Osteoblast (primary cell): ENCODE data around the gene SLC39A2. TPM values are rescaled to one million over a fixed set of nuclear protein-coding genes. Genes with fewer than 3 reads are reported as not detected.

Source experiments
- DNase-seq: peaks from one replicate; pipeline ENCODE4 v3.0.0; 2011; ENCODE audit warnings: low spot score, mixed read lengths; ENCODE audit not compliant: insufficient read length; ENCODE audit errors: missing footprints
- H2AFZ ChIP-seq: 2 replicates; pipeline ENCODE4 v1.6.0; 2011; ENCODE audit warnings: mild to moderate bottlenecking, low read length
- H3K27ac ChIP-seq: 2 replicates; pipeline ENCODE4 v1.5.1; 2011; ENCODE audit warnings: mild to moderate bottlenecking, low read depth, low read length, moderate library complexity
- H3K27me3 ChIP-seq: 2 replicates; pipeline ENCODE4 v1.6.0; 2012; ENCODE audit warnings: mild to moderate bottlenecking, control low read depth, inconsistent platforms, low read length, moderate library complexity; ENCODE audit not compliant: insufficient read depth
- H3K36me3 ChIP-seq: 2 replicates; pipeline ENCODE4 v1.5.1; 2011; ENCODE audit warnings: mild to moderate bottlenecking, low read length, control low read depth, moderate library complexity; ENCODE audit not compliant: insufficient read depth
- H3K4me1 ChIP-seq: 2 replicates; pipeline ENCODE4 v1.5.1; 2011; ENCODE audit warnings: mild to moderate bottlenecking, low read length, control low read depth, moderate library complexity; ENCODE audit not compliant: insufficient read depth
- H3K4me2 ChIP-seq: 2 replicates; pipeline ENCODE4 v1.6.0; 2011; ENCODE audit warnings: mild to moderate bottlenecking, low read length; ENCODE audit not compliant: insufficient read depth
- H3K4me3 ChIP-seq: fragments of 200-600 bp; sonication (generic); 3 replicates; pipeline ENCODE4 v1.5.1; 2012; ENCODE audit warnings: mild to moderate bottlenecking, low read length, inconsistent platforms; ENCODE audit not compliant: insufficient read depth
- H3K79me2 ChIP-seq: 2 replicates; pipeline ENCODE4 v1.6.0; 2012; ENCODE audit warnings: mild to moderate bottlenecking, low read length, control low read depth, inconsistent platforms; ENCODE audit not compliant: insufficient read depth
- H3K9me3 ChIP-seq: 2 replicates; pipeline ENCODE4 v1.5.1; 2011; ENCODE audit warnings: low read depth, low read length, control low read depth
- H4K20me1 ChIP-seq: 2 replicates; pipeline ENCODE4 v1.6.0; 2012; ENCODE audit warnings: mild to moderate bottlenecking, low read length, control low read depth; ENCODE audit not compliant: insufficient read depth
- total RNA-seq: library from RNA; depleted of rRNA; stranded (reverse); fragments of >200 nt; gene quantifications from 2 replicates; pipeline ENCODE4 v1.2.3, GENCODE V29; 2012
- TF ChIP-seq, protein P1 (sequence below): IDR thresholded peaks from 2 replicates; pipeline ENCODE4 v1.5.1; 2011; ENCODE audit warnings: mild to moderate bottlenecking, low read depth, low read length, moderate library complexity; ENCODE audit errors: extremely low read depth

The SLC39A2 gene
- total RNA-seq, 1 donor = 0.72 TPM

DNA sequence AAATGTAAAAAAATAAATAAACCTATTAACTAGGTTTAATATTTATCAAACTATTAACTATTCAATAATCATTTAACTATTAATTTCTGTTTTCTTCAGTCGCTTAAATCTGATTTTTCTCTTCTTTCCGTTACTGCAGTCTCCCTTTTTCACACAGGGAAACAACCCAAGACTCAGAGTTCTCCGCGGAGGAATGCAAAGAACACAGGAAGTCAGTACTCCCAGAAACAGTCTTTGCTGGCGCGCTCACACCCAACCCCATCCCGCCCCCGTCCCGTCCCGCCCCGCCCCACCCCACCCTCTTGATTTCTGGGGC is 9.7 kb upstream of the SLC39A2 start:
- peaks cover 30% of the 10 kb centered on the region for H3K4me1 ChIP-seq
- H3K36me3 ChIP-seq = peaks cover 26% of the 10 kb centered on the region
- no peaks in the 10 kb centered on the region for H3K27me3 ChIP-seq
- peak overlapping the region; percentile 96 for H3K4me2 ChIP-seq
- TF ChIP-seq, protein P1, sequence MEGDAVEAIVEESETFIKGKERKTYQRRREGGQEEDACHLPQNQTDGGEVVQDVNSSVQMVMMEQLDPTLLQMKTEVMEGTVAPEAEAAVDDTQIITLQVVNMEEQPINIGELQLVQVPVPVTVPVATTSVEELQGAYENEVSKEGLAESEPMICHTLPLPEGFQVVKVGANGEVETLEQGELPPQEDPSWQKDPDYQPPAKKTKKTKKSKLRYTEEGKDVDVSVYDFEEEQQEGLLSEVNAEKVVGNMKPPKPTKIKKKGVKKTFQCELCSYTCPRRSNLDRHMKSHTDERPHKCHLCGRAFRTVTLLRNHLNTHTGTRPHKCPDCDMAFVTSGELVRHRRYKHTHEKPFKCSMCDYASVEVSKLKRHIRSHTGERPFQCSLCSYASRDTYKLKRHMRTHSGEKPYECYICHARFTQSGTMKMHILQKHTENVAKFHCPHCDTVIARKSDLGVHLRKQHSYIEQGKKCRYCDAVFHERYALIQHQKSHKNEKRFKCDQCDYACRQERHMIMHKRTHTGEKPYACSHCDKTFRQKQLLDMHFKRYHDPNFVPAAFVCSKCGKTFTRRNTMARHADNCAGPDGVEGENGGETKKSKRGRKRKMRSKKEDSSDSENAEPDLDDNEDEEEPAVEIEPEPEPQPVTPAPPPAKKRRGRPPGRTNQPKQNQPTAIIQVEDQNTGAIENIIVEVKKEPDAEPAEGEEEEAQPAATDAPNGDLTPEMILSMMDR = no peak
- H3K4me3 ChIP-seq = peak overlapping the region; percentile 87
- no peak for DNase-seq
- H3K27ac ChIP-seq = peak overlapping the region; percentile 49
- peak overlapping the region; percentile 10 for H2AFZ ChIP-seq
- H3K9me3 ChIP-seq = no peaks in the 10 kb centered on the region
- H3K79me2 ChIP-seq = peaks cover 21% of the 10 kb centered on the region
- H4K20me1 ChIP-seq = peaks cover 8% of the 10 kb centered on the region

DNA sequence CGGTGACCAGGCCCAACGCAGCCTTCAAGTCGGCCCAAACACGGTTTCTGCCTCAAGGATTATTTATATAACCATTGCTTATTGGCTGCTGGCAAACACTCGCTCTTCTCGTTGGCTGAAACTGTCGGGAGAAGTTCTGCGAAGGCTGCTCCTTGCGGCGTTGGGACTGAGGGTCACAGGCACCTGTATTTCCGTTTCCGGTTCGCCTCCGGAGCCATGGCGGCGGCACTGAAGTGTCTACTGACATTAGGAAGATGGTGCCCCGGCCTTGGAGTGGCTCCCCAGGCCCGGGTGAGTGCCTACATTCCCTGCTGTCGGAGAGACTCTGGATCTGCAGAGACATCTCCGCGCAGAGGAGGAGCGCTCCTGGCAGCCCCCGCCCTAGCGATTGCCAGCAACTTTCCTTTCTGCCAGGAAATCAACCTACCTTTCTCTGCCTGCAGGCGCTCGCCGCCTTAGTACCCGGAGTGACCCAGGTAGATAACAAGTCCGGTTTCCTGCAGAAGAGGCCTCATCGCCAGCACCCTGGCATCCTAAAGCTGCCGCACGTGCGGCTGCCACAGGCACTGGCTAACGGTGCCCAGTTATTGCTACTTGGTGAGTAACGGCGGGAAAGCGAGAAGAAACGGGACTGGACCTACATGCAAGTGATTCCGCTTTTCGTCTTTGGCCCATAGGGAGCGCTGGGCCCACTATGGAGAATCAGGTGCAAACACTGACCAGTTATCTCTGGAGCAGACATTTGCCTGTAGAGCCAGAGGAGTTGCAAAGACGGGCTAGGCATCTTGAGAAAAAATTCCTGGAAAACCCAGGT is 9.1 kb upstream of the SLC39A2 start, which contains the start of gene METTL17:
METTL17 (plus strand) TSS at position 194 of the 814 bp plus-strand sequence; CDS start at position 217, 23 bp downstream.
- Histone ChIP-seq H3K36me3 (peaks cover 31% of the 10 kb centered on the region), H4K20me1 (peaks cover 8% of the 10 kb centered on the region), H3K4me1 (peaks cover 30% of the 10 kb centered on the region), H3K4me3 (peak within 1 kb of the TSS; percentile 87), H3K27me3 (no peaks in the 10 kb centered on the region), H2AFZ (peak within 1 kb of the TSS; percentile 99), H3K9me3 (no peaks in the 10 kb centered on the region), H3K27ac (peak within 1 kb of the TSS; percentile 54), H3K4me2 (peak within 1 kb of the TSS; percentile 96), H3K79me2 (peaks cover 21% of the 10 kb centered on the region)
- peak; percentile 93 for DNase-seq
- TF ChIP-seq, protein P1 = peak; percentile 50

DNA sequence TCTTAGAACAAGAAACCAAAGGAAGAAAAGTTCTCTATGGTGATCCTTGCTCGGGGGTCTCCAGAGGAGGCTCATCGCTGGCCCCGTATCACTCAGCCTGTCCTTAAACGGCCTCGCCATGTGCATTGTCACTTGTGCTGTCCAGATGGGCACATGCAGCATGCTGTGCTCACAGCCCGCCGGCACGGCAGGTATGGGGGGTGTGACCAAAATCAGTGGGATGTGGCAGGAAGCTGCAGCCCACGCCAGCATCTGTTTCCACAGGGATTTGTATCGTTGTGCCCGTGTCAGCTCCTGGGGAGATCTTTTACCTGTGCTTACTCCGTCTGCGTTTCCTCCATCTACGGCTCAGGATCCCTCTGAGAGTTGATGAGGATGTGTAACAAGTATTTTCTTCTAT is 2.6 kb upstream of the SLC39A2 start:
- Histone ChIP-seq H4K20me1 (peaks cover 8% of the 10 kb centered on the region), H3K36me3 (peaks cover 56% of the 10 kb centered on the region), H2AFZ (no peak overlapping the region), H3K4me3 (no peak overlapping the region), H3K27me3 (no peaks in the 10 kb centered on the region), H3K79me2 (peaks cover 8% of the 10 kb centered on the region), H3K27ac (no peak overlapping the region), H3K4me2 (no peak overlapping the region), H3K4me1 (no peaks in the 10 kb centered on the region), H3K9me3 (no peaks in the 10 kb centered on the region)
- TF ChIP-seq, protein P1 = no peak
- DNase-seq = no peak

DNA sequence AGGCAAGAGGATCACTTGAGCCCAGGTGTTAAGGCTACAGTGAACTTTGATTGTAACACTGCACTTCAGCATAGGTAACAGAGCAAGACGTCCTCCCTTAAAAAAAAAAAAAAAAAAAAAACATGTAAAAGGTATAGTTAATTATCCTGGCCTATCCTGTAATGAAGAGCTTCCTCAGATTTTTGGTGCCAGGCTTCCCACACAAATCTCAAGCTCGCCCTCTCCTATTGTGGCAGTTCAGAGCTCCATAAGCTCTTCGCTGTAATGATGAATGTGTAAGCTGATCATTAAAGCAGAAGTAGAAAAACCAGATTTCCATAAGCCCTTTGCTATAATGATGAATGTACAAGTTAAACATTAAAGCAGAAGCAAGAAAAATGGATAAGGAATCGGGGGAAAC is 2.0 kb upstream of the SLC39A2 start:
- Histone ChIP-seq H3K36me3 (peaks cover 52% of the 10 kb centered on the region), H3K79me2 (peaks cover 2% of the 10 kb centered on the region), H3K4me3 (no peak overlapping the region), H3K27ac (no peak overlapping the region), H2AFZ (no peak overlapping the region), H3K4me2 (no peak overlapping the region), H3K4me1 (no peaks in the 10 kb centered on the region), H3K9me3 (no peaks in the 10 kb centered on the region), H4K20me1 (peaks cover 3% of the 10 kb centered on the region), H3K27me3 (no peaks in the 10 kb centered on the region)
- DNase-seq = no peak
- TF ChIP-seq, protein P1 = no peak
